Endothelial cell of hepatic sinusoid (primary cell): ENCODE measurements around the gene PAPSS1.
"Not testable (repeated sequence)": the region's sequence is repeated elsewhere in the genome, so short reads cannot be mapped to it uniquely, and the experiment has no call there.

Source experiments
- in situ Hi-C: cut with HindIII; loops from 2 replicates; pipeline ENCODE4 v1.10.0; 2017; ENCODE audit warnings: low sequenced_read_pairs

Gene PAPSS1

GRCh38 chr4:107692202-107692601 is 27.8 kb downstream of the PAPSS1 start:
- in situ Hi-C loops: no loop called here

DNA sequence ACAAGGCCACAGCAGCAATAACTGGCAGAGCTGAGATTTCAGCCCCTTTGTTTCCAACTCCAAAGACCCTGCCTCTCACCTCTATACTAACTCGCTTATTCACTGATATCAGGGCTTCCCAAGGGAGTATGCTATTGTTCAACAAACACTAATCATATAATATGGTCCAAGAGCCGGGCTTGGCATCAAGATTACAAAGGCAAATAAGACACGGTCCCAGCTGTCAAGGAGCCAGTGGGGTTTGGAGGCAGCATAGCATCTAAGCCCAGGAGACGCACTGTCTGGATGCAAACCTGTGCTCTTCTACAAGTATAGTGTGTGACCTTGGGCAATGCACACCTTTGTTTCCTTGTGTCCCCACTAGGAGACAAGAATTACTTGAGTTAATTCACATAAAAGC is 28.7 kb downstream of the PAPSS1 start:
- in situ Hi-C loops: no loop called here

DNA sequence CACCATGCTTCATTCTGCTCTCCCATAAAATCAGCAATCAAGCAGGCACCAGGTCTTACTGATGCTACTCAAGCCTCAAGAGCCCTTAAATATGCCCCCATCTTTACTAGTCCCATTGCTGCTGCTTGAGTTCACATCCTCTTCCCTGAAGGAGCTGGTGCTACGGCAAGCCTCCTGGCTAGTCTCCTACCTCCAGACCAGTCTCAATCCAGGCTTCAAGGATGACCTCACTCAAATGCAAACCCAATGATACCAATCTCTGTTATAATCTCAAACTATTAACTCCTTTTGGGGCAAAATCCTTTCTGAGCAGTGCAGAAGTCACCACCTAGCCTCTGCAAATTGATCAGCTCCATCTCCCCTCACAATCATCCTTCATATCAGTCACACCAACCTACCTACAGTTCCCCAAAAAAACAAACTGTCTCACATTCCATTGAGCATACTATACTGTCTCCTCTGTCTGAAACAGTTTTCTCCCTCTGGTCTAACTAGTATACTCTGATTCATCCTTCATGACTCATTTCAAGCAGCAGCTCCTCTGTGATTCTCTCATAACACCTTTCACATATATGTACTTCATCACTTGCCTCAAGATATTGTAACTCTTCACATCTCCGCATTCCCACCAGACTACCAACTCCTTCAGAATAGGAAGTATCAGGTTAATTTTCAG is 30.0 kb downstream of the PAPSS1 start:
- in situ Hi-C loops: no loop called here

GRCh38 chr4:107688421-107688820 is 31.6 kb downstream of the PAPSS1 start:
- in situ Hi-C loops: no loop called here

DNA sequence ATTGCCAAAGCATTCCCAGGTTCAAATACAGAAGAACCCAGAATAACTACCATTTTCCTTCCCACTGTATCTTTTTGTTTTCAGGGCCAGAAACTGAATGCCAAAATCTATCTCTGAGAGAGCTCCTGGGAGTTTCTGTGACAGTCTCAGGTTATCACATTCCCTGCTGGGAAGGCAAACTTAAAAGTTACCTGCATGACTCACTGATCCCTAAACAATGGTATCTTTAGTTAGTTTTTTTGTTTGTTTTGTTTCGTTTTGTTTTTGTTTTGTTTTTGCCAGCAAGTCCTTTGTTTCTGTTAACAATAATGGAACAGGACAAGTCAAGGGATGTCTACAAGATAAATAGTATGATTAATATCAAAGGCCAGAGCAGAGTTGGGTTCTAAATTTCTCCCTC is 34.3 kb downstream of the PAPSS1 start:
- in situ Hi-C loops: no loop called here

DNA sequence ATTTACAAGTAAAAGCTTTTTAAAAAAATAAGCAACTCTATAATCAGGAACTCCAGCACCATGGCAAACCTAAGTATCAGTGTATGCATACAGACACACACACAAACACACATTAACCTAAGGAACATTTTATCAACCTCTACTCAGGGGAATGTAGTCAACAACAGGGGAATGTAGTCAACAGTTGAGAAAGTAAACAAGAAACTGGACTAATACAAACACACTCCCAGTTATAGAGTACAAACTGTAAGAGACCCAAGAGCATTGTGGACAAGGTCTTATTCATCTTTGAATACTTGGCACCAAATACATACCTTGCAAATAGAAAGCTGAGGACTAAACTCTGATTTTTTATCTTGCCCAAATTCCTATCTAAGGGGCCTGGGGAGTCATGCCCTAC is 36.2 kb downstream of the PAPSS1 start:
- in situ Hi-C loops: no loop called here

- in situ Hi-C loops: no loop called here
These were observed 37.7 kb downstream of the PAPSS1 start for GRCh38 chr4:107682306-107682705.

GRCh38 chr4:107669068-107669467 is 51.0 kb downstream of the PAPSS1 start:
- in situ Hi-C loops: no loop called here

DNA sequence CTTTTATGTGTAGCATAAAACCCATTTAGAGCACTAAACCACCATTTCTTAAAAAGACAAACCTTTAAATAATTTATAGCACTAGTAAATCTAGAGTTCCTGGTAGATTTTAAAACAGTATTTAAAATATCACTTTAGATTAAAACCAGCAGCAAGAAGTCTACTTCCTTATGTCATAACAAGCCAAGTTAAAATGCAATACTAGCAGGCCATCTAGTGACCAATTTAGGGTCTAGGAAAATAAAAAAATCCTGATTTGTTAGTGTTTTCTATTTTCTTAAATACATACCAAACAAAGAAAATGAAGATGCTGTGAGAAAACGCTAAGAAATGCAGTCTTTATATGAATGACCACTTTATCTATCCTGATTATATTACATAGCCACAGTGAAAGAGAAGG is 53.9 kb downstream of the PAPSS1 start:
- in situ Hi-C loops: no loop called here

GRCh38 chr4:107665001-107665400 is 55.0 kb downstream of the PAPSS1 start:
- in situ Hi-C loops: no loop called here

GRCh38 chr4:107658400-107659336 is 61.4 kb downstream of the PAPSS1 start:
- in situ Hi-C loops: no loop called here

DNA sequence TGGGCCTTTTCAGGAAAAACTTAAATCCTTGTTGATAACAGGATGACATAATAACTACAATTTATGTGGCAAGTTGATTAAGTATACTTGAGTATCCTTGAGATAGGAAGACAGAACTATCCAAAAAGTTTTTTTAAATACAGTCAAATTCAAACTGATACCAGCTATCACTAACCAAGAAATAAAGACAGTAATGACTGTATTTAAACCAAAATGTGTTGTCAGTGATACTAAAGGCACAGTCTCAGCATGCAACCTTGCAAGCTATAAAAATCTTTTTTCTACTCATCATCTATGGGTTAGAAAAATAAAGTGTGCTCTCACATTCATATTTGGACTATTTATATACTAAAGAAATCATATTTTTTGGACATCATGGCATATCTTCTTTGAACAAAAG is 64.7 kb downstream of the PAPSS1 start:
- in situ Hi-C loops: no loop called here

DNA sequence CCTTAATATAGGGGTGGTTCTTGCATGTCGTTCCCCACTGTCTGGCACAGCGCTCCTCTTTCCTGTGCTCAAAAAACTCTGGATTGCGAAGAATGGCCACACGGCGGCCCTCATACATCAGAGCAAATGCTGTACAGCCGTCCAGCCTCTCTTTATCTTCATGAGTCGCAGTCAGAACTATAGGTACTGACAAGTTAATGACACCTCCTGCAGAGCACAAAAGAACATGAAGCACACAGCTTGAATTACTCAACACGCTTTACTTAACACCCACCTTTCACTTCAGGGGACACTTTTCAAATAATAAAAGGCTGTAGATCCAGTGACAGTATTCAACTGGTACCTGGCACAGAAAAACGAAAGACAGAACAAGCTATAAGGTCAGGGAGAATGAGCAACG is 65.3 kb downstream of the PAPSS1 start:
- in situ Hi-C loops: no loop called here

DNA sequence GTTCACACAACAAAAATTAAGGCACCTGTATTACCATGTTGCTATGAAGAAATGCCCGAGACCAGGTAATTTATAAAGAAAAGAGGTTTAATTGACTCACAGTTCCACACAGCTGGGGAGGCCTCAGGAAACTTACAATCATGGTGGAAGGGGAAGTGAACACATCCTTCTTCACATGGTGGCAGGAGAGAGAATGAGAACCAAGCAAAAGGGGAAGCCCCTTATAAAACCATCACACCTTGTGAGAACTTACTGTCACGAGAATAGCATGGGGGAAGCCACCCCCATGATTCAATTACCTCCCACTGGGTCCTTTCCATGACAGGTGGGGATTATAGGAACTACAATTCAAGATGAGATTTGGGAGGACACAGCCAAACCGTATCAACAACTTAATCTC is 68.6 kb downstream of the PAPSS1 start:
- in situ Hi-C loops: not testable (repeated sequence)

GRCh38 chr4:107650251-107650650 is 69.8 kb downstream of the PAPSS1 start:
- in situ Hi-C loops: no loop called here

DNA sequence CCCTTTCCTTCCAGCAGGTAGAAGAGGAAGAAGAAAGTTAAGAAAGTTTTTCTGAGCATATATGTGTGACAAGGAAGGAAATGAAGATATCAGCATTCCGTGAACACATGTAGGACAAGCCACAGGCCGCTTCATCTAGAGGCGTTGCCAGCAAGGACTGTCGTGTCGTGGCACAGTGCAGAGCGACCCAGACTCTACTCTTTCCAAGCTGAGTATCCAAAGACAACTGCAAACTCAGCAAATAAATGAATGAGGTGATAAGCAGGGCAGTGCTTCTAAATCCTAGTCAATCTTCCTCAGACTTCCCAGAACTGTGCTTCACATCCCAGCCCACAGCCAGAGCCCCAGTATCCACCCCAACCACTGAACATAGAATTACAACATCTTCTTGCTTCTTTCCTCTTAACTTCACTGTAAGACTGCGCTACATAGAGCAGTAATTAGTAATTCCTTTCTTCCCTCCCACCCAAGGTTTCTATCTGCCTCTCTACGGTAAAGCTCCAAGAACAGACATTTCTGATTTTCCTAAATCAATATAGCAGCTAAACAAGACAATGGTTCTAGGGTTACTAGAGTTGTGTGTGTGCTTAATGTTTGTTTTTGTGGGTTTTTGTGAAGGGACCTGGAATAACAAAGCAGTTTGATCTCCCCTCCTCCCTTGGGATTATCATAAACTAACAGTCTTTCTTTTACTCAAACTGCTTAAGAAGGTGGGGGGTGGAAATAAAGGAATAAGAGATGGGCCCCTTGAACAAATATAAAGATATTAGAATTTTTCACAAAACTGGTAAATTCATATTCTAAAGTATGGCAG is 71.6 kb downstream of the PAPSS1 start:
- in situ Hi-C loops: no loop called here

DNA sequence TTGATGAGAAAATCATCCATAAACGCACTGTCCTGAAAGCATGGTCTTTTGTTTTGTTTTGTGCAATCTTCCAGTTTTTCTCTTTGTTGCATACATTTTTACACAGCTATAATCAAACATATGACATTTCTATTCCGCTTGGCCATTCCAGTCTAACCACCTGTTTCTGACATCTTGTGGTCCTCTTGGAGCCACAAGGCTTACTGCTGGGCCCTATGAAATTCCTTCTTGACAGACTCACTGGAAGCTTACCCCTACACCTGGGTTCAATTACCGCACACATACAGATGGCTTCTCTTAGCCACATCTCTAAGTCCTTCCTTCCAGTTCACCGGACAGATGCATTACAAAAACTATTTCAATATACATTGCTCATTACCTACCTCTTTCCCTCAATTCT is 72.4 kb downstream of the PAPSS1 start:
- in situ Hi-C loops: no loop called here

GRCh38 chr4:107645604-107646003 is 74.4 kb downstream of the PAPSS1 start:
- in situ Hi-C loops: no loop called here

GRCh38 chr4:107643021-107643420 is 77.0 kb downstream of the PAPSS1 start:
- in situ Hi-C loops: no loop called here

DNA sequence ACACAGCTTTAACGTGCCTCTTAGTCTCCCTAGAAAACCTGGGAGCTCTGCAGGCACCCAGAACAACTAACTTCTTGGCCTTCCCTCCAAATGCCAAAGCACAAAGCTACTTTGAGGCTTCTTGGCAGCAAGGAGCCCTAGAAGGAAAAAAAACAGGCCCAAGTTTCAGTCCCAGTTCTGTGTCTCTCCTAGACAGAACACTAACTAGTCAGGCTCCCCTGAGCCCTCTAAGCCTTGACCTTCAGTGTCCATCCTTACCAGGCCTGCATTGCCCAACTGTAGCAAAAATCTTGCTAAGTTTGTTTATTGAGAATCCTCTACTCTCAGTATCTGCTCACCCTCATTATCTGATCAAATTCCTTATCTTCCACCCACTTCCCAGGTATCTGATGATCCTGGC is 79.2 kb downstream of the PAPSS1 start:
- in situ Hi-C loops: no loop called here

- in situ Hi-C loops: no loop called here
These were observed 79.8 kb downstream of the PAPSS1 start for GRCh38 chr4:107640197-107640596.
